GM23338 (cell line): ENCODE measurements around the gene CABCOCO1. TPM values are rescaled to one million over a fixed set of nuclear protein-coding genes. Genes with fewer than 3 reads are reported as not detected.

Source experiments
- ATAC-seq: fragments of 200-7000 bp; cut with Tn5 transposase; 3 replicates; pipeline ENCODE4 v1.9.1; 2020
- DNase-seq: peaks from one replicate; pipeline ENCODE4 v3.0.0-alpha.2; 2015; ENCODE audit warnings: low spot score
- H2AFZ ChIP-seq: fragments of 200-600 bp; sonication (generic); 2 replicates; pipeline ENCODE4 v1.8.0; 2016; ENCODE audit warnings: antibody characterized with exemption, mild to moderate bottlenecking, moderate library complexity
- H3F3A ChIP-seq: fragments of 200-600 bp; sonication (generic); replicated peaks from 2 replicates; pipeline ENCODE4 v1.8.0; 2017; ENCODE audit warnings: antibody characterized with exemption, mixed run types, low read depth
- H3K27ac ChIP-seq: fragments of 200-600 bp; sonication (generic); 2 replicates; pipeline ENCODE4 v1.6.1; 2016; ENCODE audit warnings: low read depth
- H3K27me3 ChIP-seq: fragments of 200-600 bp; sonication (generic); 2 replicates; pipeline ENCODE4 v1.8.0; 2016; ENCODE audit warnings: mild to moderate bottlenecking, mixed run types, moderate library complexity; ENCODE audit not compliant: insufficient read depth
- H3K36me3 ChIP-seq: fragments of 200-600 bp; sonication (generic); 2 replicates; pipeline ENCODE4 v1.8.0; 2016; ENCODE audit warnings: mild to moderate bottlenecking; ENCODE audit not compliant: insufficient read depth
- H3K4me1 ChIP-seq: fragments of 200-600 bp; sonication (generic); 2 replicates; pipeline ENCODE4 v1.8.0; 2016; ENCODE audit warnings: mild to moderate bottlenecking, moderate library complexity; ENCODE audit not compliant: insufficient read depth
- H3K4me2 ChIP-seq: fragments of 200-600 bp; sonication (generic); 2 replicates; pipeline ENCODE4 v1.7.1; 2017; ENCODE audit warnings: mixed run types
- H3K4me3 ChIP-seq: fragments of 200-600 bp; sonication (generic); 2 replicates; pipeline ENCODE4 v1.6.1; 2016; ENCODE audit warnings: mixed run types
- H3K79me2 ChIP-seq: fragments of 200-600 bp; sonication (generic); replicated peaks from 2 replicates; pipeline ENCODE4 v1.8.0; 2017; ENCODE audit warnings: mild to moderate bottlenecking; ENCODE audit not compliant: insufficient read depth
- H3K9me2 ChIP-seq: fragments of 200-600 bp; sonication (generic); 2 replicates; pipeline ENCODE4 v1.8.0; 2017; ENCODE audit not compliant: insufficient read depth
- H4K20me1 ChIP-seq: fragments of 200-600 bp; sonication (generic); replicated peaks from 2 replicates; pipeline ENCODE4 v1.8.0; 2017; ENCODE audit warnings: mild to moderate bottlenecking; ENCODE audit not compliant: insufficient read depth
- H3K27ac Mint-ChIP-seq: 2 replicates; pipeline ENCODE4 v1.8.0; 2020; ENCODE audit warnings: inconsistent platforms, mild to moderate bottlenecking, moderate library complexity, mixed read lengths
- H3K27me3 Mint-ChIP-seq: 3 replicates; pipeline ENCODE4 v1.8.0; 2022; ENCODE audit warnings: low read depth, mild to moderate bottlenecking, moderate library complexity, mixed read lengths, inconsistent platforms; ENCODE audit not compliant: insufficient read depth, poor library complexity
- H3K36me3 Mint-ChIP-seq: 3 replicates; pipeline ENCODE4 v1.8.0; 2021; ENCODE audit warnings: low read depth, mild to moderate bottlenecking, inconsistent platforms, moderate library complexity, mixed read lengths
- H3K4me1 Mint-ChIP-seq: 3 replicates; pipeline ENCODE4 v1.8.0; 2020; ENCODE audit warnings: mild to moderate bottlenecking, inconsistent platforms, mixed read lengths
- H3K4me3 Mint-ChIP-seq: 3 replicates; pipeline ENCODE4 v1.8.0; 2021; ENCODE audit warnings: moderate library complexity, mild to moderate bottlenecking, inconsistent platforms, mixed read lengths
- H3K9me3 Mint-ChIP-seq: 3 replicates; pipeline ENCODE4 v1.8.0; 2020; ENCODE audit warnings: moderate library complexity, mild to moderate bottlenecking, inconsistent platforms, mixed read lengths
- CREB1 ChIP-seq: fragments of 250-450 bp; sonication (Bioruptor Pico); IDR thresholded peaks from 2 replicates; pipeline ENCODE4 v1.5.0; 2020; ENCODE audit warnings: low read depth, mild to moderate bottlenecking, moderate library complexity
- POLR2AphosphoS5 ChIP-seq: IDR thresholded peaks from 2 replicates; pipeline ENCODE4 v1.6.1; 2016; ENCODE audit warnings: antibody characterized with exemption, low read depth
- polyA plus RNA-seq: library from polyadenylated mRNA; unstranded; fragments of >200 nt; fragmentation: Nextera tagmentation; extraction: Ambion mirVana; gene quantifications from 2 replicates; pipeline ENCODE4 v1.2.1, GENCODE V29; 2016
- total RNA-seq: library from RNA; depleted of rRNA; stranded (reverse); fragments of >200 nt; shearing (Covaris generic); gene quantifications from 2 replicates; pipeline ENCODE4 v1.2.3, GENCODE V29; 2014
- TF ChIP-seq, protein P1 (sequence below): fragments of 250-450 bp; sonication (Bioruptor Pico); IDR thresholded peaks from 2 replicates; pipeline ENCODE4 v1.5.0; 2020; ENCODE audit warnings: mild to moderate bottlenecking, moderate library complexity

CABCOCO1 gene
- total and polyA plus RNA-seq, 2 experiments from 2014 or later = not detected

GRCh38 chr10:61702584-61702983 lies 39.9 kb downstream of the CABCOCO1 start (continued):
- TF ChIP-seq, protein P1, sequence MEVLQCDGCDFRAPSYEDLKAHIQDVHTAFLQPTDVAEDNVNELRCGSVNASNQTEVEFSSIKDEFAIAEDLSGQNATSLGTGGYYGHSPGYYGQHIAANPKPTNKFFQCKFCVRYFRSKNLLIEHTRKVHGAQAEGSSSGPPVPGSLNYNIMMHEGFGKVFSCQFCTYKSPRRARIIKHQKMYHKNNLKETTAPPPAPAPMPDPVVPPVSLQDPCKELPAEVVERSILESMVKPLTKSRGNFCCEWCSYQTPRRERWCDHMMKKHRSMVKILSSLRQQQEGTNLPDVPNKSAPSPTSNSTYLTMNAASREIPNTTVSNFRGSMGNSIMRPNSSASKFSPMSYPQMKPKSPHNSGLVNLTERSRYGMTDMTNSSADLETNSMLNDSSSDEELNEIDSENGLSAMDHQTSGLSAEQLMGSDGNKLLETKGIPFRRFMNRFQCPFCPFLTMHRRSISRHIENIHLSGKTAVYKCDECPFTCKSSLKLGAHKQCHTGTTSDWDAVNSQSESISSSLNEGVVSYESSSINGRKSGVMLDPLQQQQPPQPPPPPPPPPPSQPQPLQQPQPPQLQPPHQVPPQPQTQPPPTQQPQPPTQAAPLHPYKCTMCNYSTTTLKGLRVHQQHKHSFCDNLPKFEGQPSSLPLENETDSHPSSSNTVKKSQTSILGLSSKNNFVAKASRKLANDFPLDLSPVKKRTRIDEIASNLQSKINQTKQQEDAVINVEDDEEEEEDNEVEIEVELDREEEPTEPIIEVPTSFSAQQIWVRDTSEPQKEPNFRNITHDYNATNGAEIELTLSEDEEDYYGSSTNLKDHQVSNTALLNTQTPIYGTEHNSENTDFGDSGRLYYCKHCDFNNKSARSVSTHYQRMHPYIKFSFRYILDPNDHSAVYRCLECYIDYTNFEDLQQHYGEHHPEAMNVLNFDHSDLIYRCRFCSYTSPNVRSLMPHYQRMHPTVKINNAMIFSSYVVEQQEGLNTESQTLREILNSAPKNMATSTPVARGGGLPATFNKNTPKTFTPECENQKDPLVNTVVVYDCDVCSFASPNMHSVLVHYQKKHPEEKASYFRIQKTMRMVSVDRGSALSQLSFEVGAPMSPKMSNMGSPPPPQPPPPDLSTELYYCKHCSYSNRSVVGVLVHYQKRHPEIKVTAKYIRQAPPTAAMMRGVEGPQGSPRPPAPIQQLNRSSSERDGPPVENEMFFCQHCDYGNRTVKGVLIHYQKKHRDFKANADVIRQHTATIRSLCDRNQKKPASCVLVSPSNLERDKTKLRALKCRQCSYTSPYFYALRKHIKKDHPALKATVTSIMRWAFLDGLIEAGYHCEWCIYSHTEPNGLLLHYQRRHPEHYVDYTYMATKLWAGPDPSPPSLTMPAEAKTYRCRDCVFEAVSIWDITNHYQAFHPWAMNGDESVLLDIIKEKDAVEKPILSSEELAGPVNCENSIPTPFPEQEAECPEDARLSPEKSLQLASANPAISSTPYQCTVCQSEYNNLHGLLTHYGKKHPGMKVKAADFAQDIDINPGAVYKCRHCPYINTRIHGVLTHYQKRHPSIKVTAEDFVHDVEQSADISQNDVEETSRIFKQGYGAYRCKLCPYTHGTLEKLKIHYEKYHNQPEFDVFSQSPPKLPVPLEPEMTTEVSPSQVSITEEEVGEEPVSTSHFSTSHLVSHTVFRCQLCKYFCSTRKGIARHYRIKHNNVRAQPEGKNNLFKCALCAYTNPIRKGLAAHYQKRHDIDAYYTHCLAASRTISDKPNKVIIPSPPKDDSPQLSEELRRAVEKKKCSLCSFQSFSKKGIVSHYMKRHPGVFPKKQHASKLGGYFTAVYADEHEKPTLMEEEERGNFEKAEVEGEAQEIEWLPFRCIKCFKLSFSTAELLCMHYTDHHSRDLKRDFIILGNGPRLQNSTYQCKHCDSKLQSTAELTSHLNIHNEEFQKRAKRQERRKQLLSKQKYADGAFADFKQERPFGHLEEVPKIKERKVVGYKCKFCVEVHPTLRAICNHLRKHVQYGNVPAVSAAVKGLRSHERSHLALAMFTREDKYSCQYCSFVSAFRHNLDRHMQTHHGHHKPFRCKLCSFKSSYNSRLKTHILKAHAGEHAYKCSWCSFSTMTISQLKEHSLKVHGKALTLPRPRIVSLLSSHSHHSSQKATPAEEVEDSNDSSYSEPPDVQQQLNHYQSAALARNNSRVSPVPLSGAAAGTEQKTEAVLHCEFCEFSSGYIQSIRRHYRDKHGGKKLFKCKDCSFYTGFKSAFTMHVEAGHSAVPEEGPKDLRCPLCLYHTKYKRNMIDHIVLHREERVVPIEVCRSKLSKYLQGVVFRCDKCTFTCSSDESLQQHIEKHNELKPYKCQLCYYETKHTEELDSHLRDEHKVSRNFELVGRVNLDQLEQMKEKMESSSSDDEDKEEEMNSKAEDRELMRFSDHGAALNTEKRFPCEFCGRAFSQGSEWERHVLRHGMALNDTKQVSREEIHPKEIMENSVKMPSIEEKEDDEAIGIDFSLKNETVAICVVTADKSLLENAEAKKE (CRISPR knock-in tag) = no peak
- TF ChIP-seq POLR2AphosphoS5 = no peak

- Mint-ChIP-seq H3K36me3 (no peaks in the 10 kb centered on the region), H3K27me3 (peaks cover 5% of the 10 kb centered on the region), H3K4me1 (peaks cover 2% of the 10 kb centered on the region; the same call in 1 of the 3 replicates), H3K4me3 (no peak overlapping the region), H3K9me3 (no peaks in the 10 kb centered on the region), H3K27ac (no peak overlapping the region)
- TF ChIP-seq CREB1 (CRISPR knock-in tag) (no peak), POLR2AphosphoS5 (no peak)
- TF ChIP-seq, protein P1 (CRISPR knock-in tag) = no peak
- no peak overlapping the region for H2AFZ ChIP-seq
- no peaks in the 10 kb centered on the region for H3K4me1 ChIP-seq
- H3K9me2 ChIP-seq = no peaks in the 10 kb centered on the region
- no peaks in the 10 kb centered on the region for H3K27me3 ChIP-seq
- no peak overlapping the region for H3K27ac ChIP-seq
- H3K4me3 ChIP-seq = no peak overlapping the region
- no peak overlapping the region for H3K4me2 ChIP-seq
- H3K79me2 ChIP-seq = no peaks in the 10 kb centered on the region
- no peak for DNase-seq
- no peaks in the 10 kb centered on the region for H3F3A ChIP-seq
- no peaks in the 10 kb centered on the region for H4K20me1 ChIP-seq
- ATAC-seq = no peak
- no peaks in the 10 kb centered on the region for H3K36me3 ChIP-seq
Observed at GRCh38 chr10:61705022-61705613, 42.4 kb downstream of the CABCOCO1 start.
